SK-N-MC (cell line): ENCODE results near the gene ADAM10.

Experiments
- EZH2 ChIP-seq: fragments of 200-600 bp; sonication (generic); IDR thresholded peaks from one replicate; pipeline ENCODE4 v1.6.1; 2017; ENCODE audit warnings: antibody characterized with exemption
- FOXP2 ChIP-seq: optimal IDR thresholded peaks from 2 replicates; pipeline ENCODE3; 2011; ENCODE audit warnings: mild to moderate bottlenecking, moderate library complexity; ENCODE audit not compliant: insufficient read depth; ENCODE audit errors: extremely low read length, control extremely low read depth
- POLR2AphosphoS5 ChIP-seq: IDR thresholded peaks from 2 replicates; pipeline ENCODE4 v1.6.1; 2012; ENCODE audit warnings: mild to moderate bottlenecking, low read depth, low read length, borderline replicate concordance

GRCh38 chr15:58605931-58606530, 143.5 kb downstream of the ADAM10 start:
- no peak for TF ChIP-seq POLR2AphosphoS5
- TF ChIP-seq EZH2 = no peak
- no peak for TF ChIP-seq FOXP2
